Stimulated activated CD8-positive, alpha-beta memory T cell treated with anti-CD3 and anti-CD28 coated beads, Interleukin-4, amount 100 ng/mL, for 4 hours (primary cell): ENCODE measurements around the gene SMOC1.

ENCODE experiments used
- DNase-seq, 2 donors: peaks; one replicate each; pipeline ENCODE4 v3.0.0-alpha.2; 2020; ENCODE audit warnings: low read depth in 2 of 2, low spot score in 1 of 2

The SMOC1 gene

GRCh38 chr14:69863083-69863482 is 16.1 kb upstream of the SMOC1 start:
- no peak for DNase-seq

- no peak for DNase-seq
Observed at GRCh38 chr14:69865701-69866365, 13.4 kb upstream of the SMOC1 start.

DNA sequence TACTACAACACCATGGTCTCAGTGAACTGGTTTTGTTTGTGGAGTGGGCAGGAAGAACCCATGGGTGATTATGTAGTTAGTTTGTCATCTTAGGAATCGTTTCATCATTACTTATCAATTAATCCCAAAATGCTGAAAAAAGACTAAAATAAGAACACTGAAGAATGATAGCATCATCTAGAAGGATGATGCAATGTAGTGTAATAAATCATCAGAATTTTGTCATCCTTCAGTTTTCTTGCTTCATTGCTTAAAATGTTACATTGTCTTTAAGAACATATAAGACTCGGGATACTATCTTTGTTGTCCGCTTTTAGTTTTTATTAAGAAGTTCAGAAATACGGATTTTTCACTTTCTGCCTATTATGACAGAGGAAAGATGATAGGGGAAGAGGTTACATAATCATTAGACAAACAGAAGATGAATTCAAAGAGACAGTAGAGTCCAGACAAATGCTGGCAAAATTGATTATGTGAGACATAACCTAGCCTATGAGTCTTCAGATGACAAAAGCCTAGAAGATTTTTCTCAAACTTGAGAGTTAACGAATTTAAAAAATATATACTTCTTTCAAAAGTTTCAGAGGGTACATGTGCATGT is 10.8 kb upstream of the SMOC1 start:
- DNase-seq, result no peak

DNA sequence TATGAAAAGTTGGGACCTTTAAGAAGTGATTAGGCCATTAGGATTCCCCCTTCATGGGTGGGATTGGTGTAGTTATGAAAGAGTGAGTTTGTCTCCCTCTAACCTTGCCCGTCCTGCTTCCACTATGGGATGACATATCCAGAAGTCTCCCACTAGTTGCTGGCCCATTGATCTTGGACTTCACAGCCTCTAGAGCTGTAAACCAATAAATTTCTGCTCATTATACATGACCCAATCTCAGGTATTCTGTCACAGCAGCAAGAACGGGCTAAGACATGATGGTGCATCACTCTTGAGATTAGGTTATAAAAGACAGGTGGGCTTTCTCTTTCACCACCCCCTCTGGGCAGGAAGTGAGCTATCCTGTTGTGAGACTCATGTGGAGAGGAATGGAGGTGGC is 8.6 kb upstream of the SMOC1 start:
- DNase-seq, result no peak

- no peak for DNase-seq
Observed at GRCh38 chr14:69873877-69874780, 5.1 kb upstream of the SMOC1 start.

DNA sequence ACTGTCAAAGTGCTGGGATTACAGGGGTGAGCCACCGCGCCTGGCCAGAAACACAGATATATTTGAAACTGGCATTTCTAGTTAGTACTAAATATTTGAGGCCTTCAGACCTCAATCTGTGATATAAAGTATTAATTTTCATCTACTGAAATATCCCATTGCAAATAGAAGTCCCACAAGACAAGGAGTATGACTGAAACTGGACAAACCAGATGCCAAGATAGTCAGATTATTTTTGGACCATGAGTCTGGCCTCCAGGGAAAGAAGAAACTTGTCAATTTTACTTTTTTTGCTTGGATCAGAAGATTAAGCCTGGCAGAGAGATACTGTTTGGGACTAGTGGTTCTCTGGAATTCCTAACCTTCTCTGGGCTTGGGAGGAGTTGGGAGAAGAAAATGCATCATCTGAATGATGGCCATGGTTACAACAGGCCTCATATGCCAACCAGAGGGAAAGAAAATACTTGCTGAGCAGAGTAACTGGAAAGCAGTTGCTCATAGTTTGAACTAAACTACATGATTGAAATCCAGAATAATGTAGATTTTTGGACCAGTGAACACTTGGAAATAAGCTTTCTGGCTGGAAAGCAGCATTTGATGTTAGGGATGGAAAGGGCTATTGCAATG is 2.9 kb upstream of the SMOC1 start:
- no peak for DNase-seq

GRCh38 chr14:69876848-69877306 is 2.3 kb upstream of the SMOC1 start:
- no peak for DNase-seq

GRCh38 chr14:69877492-69877891 is 1.7 kb upstream of the SMOC1 start:
- no peak for DNase-seq

GRCh38 chr14:69878251-69878650 is 965 bp upstream of the SMOC1 start:
- no peak for DNase-seq

- DNase-seq, result no peak
Observed at GRCh38 chr14:69880044-69880487, 850 bp downstream of the SMOC1 start.

GRCh38 chr14:69880893-69881292 is 1.7 kb downstream of the SMOC1 start:
- no peak for DNase-seq

DNA sequence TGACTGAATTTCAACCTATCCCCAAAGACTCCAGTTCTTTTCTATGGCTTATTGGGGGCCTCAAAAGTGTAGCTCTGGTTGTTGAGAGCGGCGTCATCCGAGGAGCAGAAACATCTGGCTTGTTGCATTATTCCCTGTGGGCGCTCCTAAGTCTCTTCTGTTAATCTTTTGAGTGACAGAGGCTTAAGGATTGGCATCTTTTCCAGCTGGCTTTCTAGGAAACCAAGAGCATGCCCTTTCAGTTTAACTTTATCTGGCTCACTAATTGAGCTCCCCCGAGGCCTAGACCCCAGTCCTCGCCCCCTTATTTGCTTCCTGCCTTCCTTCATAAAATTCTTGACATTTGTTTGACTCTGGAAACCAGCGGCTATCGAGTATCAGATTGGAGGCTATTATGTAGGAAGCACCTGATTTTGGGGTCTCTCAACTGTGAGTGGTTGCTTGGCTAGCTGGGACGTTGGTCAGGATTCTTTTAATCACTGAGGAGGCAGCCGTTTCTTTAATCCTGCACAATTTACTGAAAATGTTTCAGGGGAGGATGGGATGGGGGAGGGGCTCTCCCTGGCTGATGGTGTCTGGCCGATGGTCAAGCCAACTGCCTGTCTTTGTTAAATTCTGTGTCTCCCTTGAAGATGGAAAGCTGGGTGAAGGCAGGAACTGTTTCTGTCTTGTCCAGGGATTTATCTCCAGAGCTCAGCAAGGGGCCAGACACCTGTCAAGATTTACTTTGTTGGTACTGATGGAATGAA is 3.1 kb downstream of the SMOC1 start:
- no peak for DNase-seq

DNA sequence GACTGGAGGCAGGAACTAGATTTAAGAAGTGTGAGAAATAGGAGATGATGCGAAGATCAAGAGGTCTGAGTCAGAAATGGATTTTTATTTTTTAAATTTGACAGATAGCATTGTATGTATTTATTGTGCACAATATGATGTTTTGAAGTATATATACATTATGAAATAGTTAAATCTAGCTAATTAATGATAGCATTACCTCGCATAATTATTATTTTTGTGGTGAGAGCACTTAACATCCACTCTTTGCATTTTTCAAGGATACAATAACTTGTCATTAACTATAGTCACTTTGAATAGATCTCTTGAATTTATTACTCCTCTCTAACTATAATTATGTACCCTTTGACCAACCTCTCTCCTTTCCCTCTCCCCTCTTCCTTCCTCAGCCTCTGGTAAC is 3.7 kb downstream of the SMOC1 start:
- DNase-seq, result no peak

DNA sequence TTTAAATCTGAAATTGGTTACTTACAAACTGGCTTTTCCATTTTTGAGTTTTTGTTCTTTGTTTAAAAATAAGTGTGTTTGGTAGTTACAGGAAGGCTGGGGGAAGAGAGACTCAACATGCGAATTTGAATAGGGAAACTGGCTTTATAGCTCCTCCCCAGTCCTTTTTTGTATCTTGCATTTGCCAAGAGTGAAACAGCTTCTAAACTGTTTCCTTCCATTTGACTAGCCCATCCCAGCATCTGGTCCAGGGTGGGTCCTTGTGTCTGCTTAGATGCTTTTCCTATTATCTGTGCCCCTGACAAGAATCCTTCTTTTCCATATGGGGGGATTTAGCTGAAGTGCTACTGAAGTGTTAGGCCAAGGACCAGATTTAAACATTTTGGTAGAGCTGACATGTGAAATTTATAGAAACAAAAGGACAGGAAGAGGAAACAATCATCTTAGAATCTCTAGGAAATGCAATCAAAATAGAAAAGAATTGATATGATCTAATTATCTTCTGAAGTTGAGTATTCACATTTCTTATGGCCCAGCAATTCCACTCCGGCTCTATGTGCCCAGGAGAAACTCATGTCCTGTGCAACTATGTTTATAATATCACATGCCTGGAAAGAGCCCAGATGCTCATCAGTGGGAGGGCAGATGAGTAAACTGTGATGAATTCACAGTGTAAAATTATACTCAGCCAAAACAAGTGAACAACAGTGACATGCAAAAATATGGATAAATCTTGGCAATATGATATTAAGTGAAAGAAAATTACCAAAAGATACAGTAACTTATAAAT is 7.4 kb downstream of the SMOC1 start:
- DNase-seq, result no peak

GRCh38 chr14:69887740-69888657 is 8.8 kb downstream of the SMOC1 start:
- DNase-seq, result no peak

GRCh38 chr14:69891422-69891821 is 12.2 kb downstream of the SMOC1 start:
- no peak for DNase-seq

GRCh38 chr14:69895109-69895508 is 15.9 kb downstream of the SMOC1 start:
- DNase-seq, result no peak

DNA sequence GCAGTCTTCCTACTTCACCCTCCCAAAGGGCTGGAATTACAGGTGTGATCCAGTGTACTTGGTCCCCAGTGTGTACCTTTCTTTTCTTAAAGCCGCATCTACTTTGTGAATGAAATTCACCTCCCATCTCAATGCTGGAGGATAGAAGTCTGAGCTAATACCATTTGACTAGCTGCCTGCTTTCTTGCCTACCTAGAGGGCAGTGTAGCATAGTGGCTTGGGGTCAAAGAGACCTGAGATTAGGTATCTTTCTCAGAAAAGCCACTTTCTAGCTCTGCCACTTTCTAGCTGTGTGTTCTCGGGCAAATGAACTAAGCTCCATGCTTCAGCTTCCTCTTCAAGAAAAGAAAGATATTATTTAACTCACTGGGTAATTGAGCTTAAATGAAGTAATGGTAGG is 16.9 kb downstream of the SMOC1 start:
- DNase-seq, result no peak

- no peak for DNase-seq
Observed at GRCh38 chr14:69896972-69897371, 17.8 kb downstream of the SMOC1 start.
